Vagina (tissue), 2 donors: ENCODE measurements around the gene TARDBP.

Experiments used
- POLR2A ChIP-seq, 2 donors: fragments of 450-650 bp; IDR thresholded peaks; one replicate each; pipeline ENCODE4 v1.6.1; 2017; ENCODE audit warnings: antibody characterized with exemption in 2 of 2, mild to moderate bottlenecking in 2 of 2, moderate library complexity in 2 of 2
- TF ChIP-seq, protein P1 (sequence below), 3 experiments: fragments of 450-650 bp in 2 of 3; fragments of 200-600 bp in 1 of 3; sonication (generic) in 1 of 3; IDR thresholded peaks; one replicate each; pipeline ENCODE4 v1.5.1; 2017 to 2019; ENCODE audit warnings: antibody characterized with exemption in 3 of 3, mild to moderate bottlenecking in 2 of 3, moderate library complexity in 2 of 3

DNA sequence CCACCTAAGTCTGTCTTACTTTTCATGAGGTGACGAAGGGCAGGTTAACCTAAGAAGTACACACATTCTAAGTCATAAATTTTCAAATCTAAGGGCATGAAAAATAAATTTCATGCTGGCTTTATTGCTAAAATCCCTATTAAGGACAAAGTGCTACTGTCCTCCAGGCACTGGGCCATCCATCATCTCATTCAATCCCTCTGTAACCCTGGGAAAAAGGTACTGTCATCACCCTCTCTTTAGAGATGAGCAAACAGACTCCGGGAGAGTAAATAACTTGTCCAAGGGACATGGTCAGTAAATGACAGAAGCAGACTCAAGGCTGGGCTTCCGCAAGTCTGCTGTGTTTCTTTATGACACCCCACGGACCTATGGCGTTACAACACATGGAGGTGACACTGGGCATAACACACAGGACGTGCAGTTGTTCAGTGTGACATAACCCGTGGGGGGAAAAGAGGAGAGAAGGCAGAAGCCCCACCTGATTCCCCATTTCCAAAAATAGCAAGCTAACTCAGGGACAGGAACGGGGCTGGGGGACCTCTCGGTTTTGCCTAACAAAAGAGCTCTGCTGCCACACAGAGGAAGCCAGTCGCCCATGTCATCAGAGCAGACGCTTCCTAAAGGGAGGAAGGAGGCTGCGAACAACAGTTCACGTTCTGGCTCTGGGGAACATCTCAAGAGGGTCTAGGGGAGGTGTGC lies 59.9 kb downstream of the TARDBP start:
- TF ChIP-seq, protein P1, sequence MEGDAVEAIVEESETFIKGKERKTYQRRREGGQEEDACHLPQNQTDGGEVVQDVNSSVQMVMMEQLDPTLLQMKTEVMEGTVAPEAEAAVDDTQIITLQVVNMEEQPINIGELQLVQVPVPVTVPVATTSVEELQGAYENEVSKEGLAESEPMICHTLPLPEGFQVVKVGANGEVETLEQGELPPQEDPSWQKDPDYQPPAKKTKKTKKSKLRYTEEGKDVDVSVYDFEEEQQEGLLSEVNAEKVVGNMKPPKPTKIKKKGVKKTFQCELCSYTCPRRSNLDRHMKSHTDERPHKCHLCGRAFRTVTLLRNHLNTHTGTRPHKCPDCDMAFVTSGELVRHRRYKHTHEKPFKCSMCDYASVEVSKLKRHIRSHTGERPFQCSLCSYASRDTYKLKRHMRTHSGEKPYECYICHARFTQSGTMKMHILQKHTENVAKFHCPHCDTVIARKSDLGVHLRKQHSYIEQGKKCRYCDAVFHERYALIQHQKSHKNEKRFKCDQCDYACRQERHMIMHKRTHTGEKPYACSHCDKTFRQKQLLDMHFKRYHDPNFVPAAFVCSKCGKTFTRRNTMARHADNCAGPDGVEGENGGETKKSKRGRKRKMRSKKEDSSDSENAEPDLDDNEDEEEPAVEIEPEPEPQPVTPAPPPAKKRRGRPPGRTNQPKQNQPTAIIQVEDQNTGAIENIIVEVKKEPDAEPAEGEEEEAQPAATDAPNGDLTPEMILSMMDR (IDR thresholded peaks at IDR 0.05) = no peak
- TF ChIP-seq POLR2A (IDR thresholded peaks at IDR 0.05) = no peak
